ENCODE results near the gene KATNAL2.

Gene KATNAL2

GRCh38 chr18:46891742-46892214 lies 25.6 kb upstream of the KATNAL2 start:
- Histone ChIP-seq H3K4me2 (ENCODE audit: low read depth, low read length, poor library complexity, severe bottlenecking) (no peak overlapping the region), H3K79me2 (ENCODE audit: insufficient read depth, low read length) (peaks cover 98% of the 10 kb centered on the region), H3K9ac (ENCODE audit: low read length) (no peak overlapping the region), H3K9me3 (ENCODE audit: insufficient read depth, low read length) (peaks cover 17% of the 10 kb centered on the region; the same call in 1 of the 2 replicates), H3F3A (ENCODE audit: insufficient read depth) (peaks cover 7% of the 10 kb centered on the region; the same call in 1 of the 2 replicates), H4K20me1 (ENCODE audit: low read depth, low read length) (peaks cover 13% of the 10 kb centered on the region), H3K27me3 (ENCODE audit: low read length) (no peaks in the 10 kb centered on the region), H2AFZ (ENCODE audit: low read depth, low read length, severe bottlenecking) (no peak overlapping the region), H3K4me3 (ENCODE audit: insufficient read depth, low read length, poor library complexity, severe bottlenecking) (no peak overlapping the region), H3K27ac (ENCODE audit: low read depth, low read length) (no peak overlapping the region), H3K36me3 (ENCODE audit: low read length) (peaks cover 39% of the 10 kb centered on the region), H3K9me2 (replicated peaks; ENCODE audit: insufficient read depth, low read length) (no peaks in the 10 kb centered on the region)
- TF ChIP-seq CTCF (IDR thresholded peaks at IDR 0.05; ENCODE audit: insufficient read depth, low read length, poor library complexity, severe bottlenecking) = no peak
- TF ChIP-seq EZH2phosphoT487 (conservative IDR thresholded peaks at IDR 0.05; ENCODE audit: low read length) = no peak

DNA sequence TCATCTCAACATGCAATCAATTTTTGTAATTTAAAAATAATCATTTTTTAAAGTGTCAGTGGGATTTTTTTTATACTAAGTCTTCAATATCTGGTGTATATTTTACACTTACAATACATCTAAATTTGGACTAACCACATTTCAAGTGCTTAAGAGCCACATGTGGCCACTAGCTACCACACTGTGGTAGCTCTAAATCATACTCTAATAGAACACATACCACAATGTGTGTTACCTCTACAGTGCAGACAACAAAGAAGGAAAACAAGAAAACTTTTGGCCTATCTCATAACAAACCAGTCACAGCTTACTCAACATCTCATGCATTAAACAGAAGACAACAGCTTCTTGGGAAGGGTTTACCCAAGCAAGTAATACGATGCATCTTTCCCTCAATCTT lies 24.6 kb upstream of the KATNAL2 start:
- Histone ChIP-seq H3K9me2 (replicated peaks; ENCODE audit: insufficient read depth, low read length) (no peaks in the 10 kb centered on the region), H4K20me1 (ENCODE audit: low read depth, low read length) (peaks cover 13% of the 10 kb centered on the region), H3K79me2 (ENCODE audit: insufficient read depth, low read length) (peaks cover 98% of the 10 kb centered on the region), H3K9me3 (ENCODE audit: insufficient read depth, low read length) (peaks cover 17% of the 10 kb centered on the region; the same call in 1 of the 2 replicates), H3K4me3 (ENCODE audit: insufficient read depth, low read length, poor library complexity, severe bottlenecking) (no peak overlapping the region), H3K4me2 (ENCODE audit: low read depth, low read length, poor library complexity, severe bottlenecking) (no peak overlapping the region), H3K36me3 (ENCODE audit: low read length) (peaks cover 31% of the 10 kb centered on the region), H2AFZ (ENCODE audit: low read depth, low read length, severe bottlenecking) (no peak overlapping the region), H3K27me3 (ENCODE audit: low read length) (no peaks in the 10 kb centered on the region), H3K27ac (ENCODE audit: low read depth, low read length) (no peak overlapping the region), H3K9ac (ENCODE audit: low read length) (no peak overlapping the region), H3F3A (ENCODE audit: insufficient read depth) (peaks cover 7% of the 10 kb centered on the region; the same call in 1 of the 2 replicates)
- TF ChIP-seq EZH2phosphoT487 (conservative IDR thresholded peaks at IDR 0.05; ENCODE audit: low read length) (no peak), CTCF (IDR thresholded peaks at IDR 0.05; ENCODE audit: insufficient read depth, low read length, poor library complexity, severe bottlenecking) (no peak)

GRCh38 chr18:46893360-46893759 lies 24.0 kb upstream of the KATNAL2 start:
- Histone ChIP-seq H3K27me3 (ENCODE audit: low read length) (no peaks in the 10 kb centered on the region), H3F3A (ENCODE audit: insufficient read depth) (peaks cover 7% of the 10 kb centered on the region; the same call in 1 of the 2 replicates), H3K4me2 (ENCODE audit: low read depth, low read length, poor library complexity, severe bottlenecking) (no peak overlapping the region), H4K20me1 (ENCODE audit: low read depth, low read length) (peaks cover 13% of the 10 kb centered on the region), H3K36me3 (ENCODE audit: low read length) (peaks cover 26% of the 10 kb centered on the region), H3K9ac (ENCODE audit: low read length) (no peak overlapping the region), H3K79me2 (ENCODE audit: insufficient read depth, low read length) (peaks cover 98% of the 10 kb centered on the region), H3K9me3 (ENCODE audit: insufficient read depth, low read length) (peaks cover 13% of the 10 kb centered on the region; the same call in 1 of the 2 replicates), H3K9me2 (replicated peaks; ENCODE audit: insufficient read depth, low read length) (no peaks in the 10 kb centered on the region), H3K4me3 (ENCODE audit: insufficient read depth, low read length, poor library complexity, severe bottlenecking) (no peak overlapping the region), H3K27ac (ENCODE audit: low read depth, low read length) (no peak overlapping the region), H2AFZ (ENCODE audit: low read depth, low read length, severe bottlenecking) (no peak overlapping the region)
- TF ChIP-seq CTCF (IDR thresholded peaks at IDR 0.05; ENCODE audit: insufficient read depth, low read length, poor library complexity, severe bottlenecking) = no peak
- no peak for TF ChIP-seq EZH2phosphoT487 (conservative IDR thresholded peaks at IDR 0.05; ENCODE audit: low read length)

Measured in SU-DHL-6 (cell line).